ENCODE measurements around the gene ENO3. TPM values are rescaled to one million over a fixed set of nuclear protein-coding genes. Genes with fewer than 3 reads are reported as not detected.
A peak's percentile ranks its signal among the peaks of the same experiment; 100 is the strongest.

Gene ENO3
- total RNA-seq, 2 donors from 2014 or later: 90.0 to 102 TPM

GRCh38 chr17:4948166-4948930 lies 2.6 kb upstream of the ENO3 start, which contains the start of gene PFN1:
PFN1 (minus strand) TSS chr17:4948530; CDS start chr17:4948394, 136 bp downstream.
- H3K4me1 Mint-ChIP-seq (ENCODE audit: low read depth): peaks cover 53% of the 10 kb centered on the region
- H3K27ac Mint-ChIP-seq: peak within 1 kb of the TSS; percentile 93
- peak within 1 kb of the TSS; percentile 93 to 98 for H3K4me3 Mint-ChIP-seq
- peak; percentile 89 to 92 for DNase-seq
- no peaks in the 10 kb centered on the region for H3K9me3 Mint-ChIP-seq
- H3K27me3 Mint-ChIP-seq (ENCODE audit: low read depth): no peaks in the 10 kb centered on the region
- ATAC-seq (replicated peaks in 1 of 2): peak; percentile 35 to 38
- H3K36me3 Mint-ChIP-seq (ENCODE audit: insufficient read depth in 2 of 2): peaks cover 22 to 36% of the 10 kb centered on the region in 2 donors

- DNase-seq: peak; percentile 86 to 89
- Mint-ChIP-seq H3K27ac (peak overlapping the region; percentile 93), H3K4me3 (peak overlapping the region; percentile 93 to 98), H3K9me3 (no peaks in the 10 kb centered on the region), H3K4me1 (ENCODE audit: low read depth) (peaks cover 48% of the 10 kb centered on the region), H3K36me3 (ENCODE audit: insufficient read depth in 2 of 2) (peaks cover 23 to 32% of the 10 kb centered on the region in 2 donors), H3K27me3 (ENCODE audit: low read depth) (no peaks in the 10 kb centered on the region)
- ATAC-seq (replicated peaks in 1 of 2): peak; percentile 55 to 58
Observed at GRCh38 chr17:4948931-4949320, 2.0 kb upstream of the ENO3 start.

- no peak overlapping the region for H3K27ac Mint-ChIP-seq
- no peaks in the 10 kb centered on the region for H3K9me3 Mint-ChIP-seq
- peak overlapping the region; percentile 93 to 98 for H3K4me3 Mint-ChIP-seq
- H3K4me1 Mint-ChIP-seq (ENCODE audit: low read depth): peaks cover 42% of the 10 kb centered on the region
- H3K36me3 Mint-ChIP-seq (ENCODE audit: insufficient read depth in 2 of 2): peaks cover 18 to 28% of the 10 kb centered on the region in 2 donors
- DNase-seq (peak; percentile 81 to 86), ATAC-seq (replicated peaks in 1 of 2) (peak; percentile 39 to 43)
- H3K27me3 Mint-ChIP-seq (ENCODE audit: low read depth): no peaks in the 10 kb centered on the region
Observed at GRCh38 chr17:4949321-4950074, 1.4 kb upstream of the ENO3 start.

- no peaks in the 10 kb centered on the region for H3K27me3 Mint-ChIP-seq (ENCODE audit: low read depth)
- ATAC-seq (replicated peaks in 1 of 2) (peak; percentile 17 to 25), DNase-seq (peak; percentile 43 to 59)
- H3K27ac Mint-ChIP-seq: peak overlapping the region; percentile 95
- peaks cover 35% of the 10 kb centered on the region for H3K4me1 Mint-ChIP-seq (ENCODE audit: low read depth)
- peaks cover 16 to 22% of the 10 kb centered on the region in 2 donors for H3K36me3 Mint-ChIP-seq (ENCODE audit: insufficient read depth in 2 of 2)
- no peaks in the 10 kb centered on the region for H3K9me3 Mint-ChIP-seq
- peak overlapping the region; percentile 89 to 90 for H3K4me3 Mint-ChIP-seq
Observed at GRCh38 chr17:4950075-4950745, 709 bp upstream of the ENO3 start.

GRCh38 chr17:4951486-4951885 lies 567 bp downstream of the ENO3 start:
- Mint-ChIP-seq H3K27ac (peak overlapping the region; percentile 95), H3K27me3 (ENCODE audit: low read depth) (no peaks in the 10 kb centered on the region), H3K9me3 (no peaks in the 10 kb centered on the region)

GRCh38 chr17:4953451-4953961 lies 2.6 kb downstream of the ENO3 start:
- Mint-ChIP-seq H3K9me3 (no peaks in the 10 kb centered on the region), H3K27me3 (ENCODE audit: low read depth) (no peaks in the 10 kb centered on the region), H3K4me1 (ENCODE audit: low read depth) (peaks cover 28% of the 10 kb centered on the region), H3K4me3 (no peak overlapping the region), H3K36me3 (ENCODE audit: insufficient read depth in 2 of 2) (peaks cover 1 to 6% of the 10 kb centered on the region in 2 donors), H3K27ac (no peak overlapping the region)
- ATAC-seq (replicated peaks in 1 of 2) (no peak), DNase-seq (no peak)

More at GRCh38 chr17:4951486-4951885, 567 bp downstream of the ENO3 start:
- DNase-seq (no peak), ATAC-seq (replicated peaks in 1 of 2) (no peak)
- H3K36me3 Mint-ChIP-seq (ENCODE audit: insufficient read depth in 2 of 2): peaks cover 7 to 11% of the 10 kb centered on the region in 2 donors
- H3K4me3 Mint-ChIP-seq: peak overlapping the region; percentile 89 to 90
- peaks cover 29% of the 10 kb centered on the region for H3K4me1 Mint-ChIP-seq (ENCODE audit: low read depth)

- DNase-seq: no peak
Observed at GRCh38 chr17:4955091-4955490, 4.2 kb downstream of the ENO3 start.

GRCh38 chr17:4956493-4957061 lies 5.7 kb downstream of the ENO3 start:
- no peak overlapping the region for H3K4me3 Mint-ChIP-seq
- no peaks in the 10 kb centered on the region for H3K9me3 Mint-ChIP-seq
- no peaks in the 10 kb centered on the region for H3K27me3 Mint-ChIP-seq (ENCODE audit: low read depth)
- no peak overlapping the region for H3K27ac Mint-ChIP-seq
- ATAC-seq (replicated peaks in 1 of 2): peak; percentile 10 to 22
- H3K36me3 Mint-ChIP-seq (ENCODE audit: insufficient read depth in 2 of 2): peaks cover 1 to 6% of the 10 kb centered on the region in 2 donors
- H3K4me1 Mint-ChIP-seq (ENCODE audit: low read depth): peaks cover 14% of the 10 kb centered on the region
- DNase-seq: no peak

More at GRCh38 chr17:4955091-4955490, 4.2 kb downstream of the ENO3 start:
- Mint-ChIP-seq H3K4me1 (ENCODE audit: low read depth) (peaks cover 28% of the 10 kb centered on the region), H3K4me3 (no peak overlapping the region), H3K36me3 (ENCODE audit: insufficient read depth in 2 of 2) (peaks cover 1 to 6% of the 10 kb centered on the region in 2 donors), H3K27me3 (ENCODE audit: low read depth) (no peaks in the 10 kb centered on the region), H3K27ac (no peak overlapping the region), H3K9me3 (no peaks in the 10 kb centered on the region)
- ATAC-seq (replicated peaks in 1 of 2): no peak

- Mint-ChIP-seq H3K9me3 (no peaks in the 10 kb centered on the region), H3K4me1 (ENCODE audit: low read depth) (peaks cover 10% of the 10 kb centered on the region), H3K27me3 (ENCODE audit: low read depth) (no peaks in the 10 kb centered on the region)
Observed at GRCh38 chr17:4958102-4958501, 7.2 kb downstream of the ENO3 start.

GRCh38 chr17:4959261-4959965 lies 8.5 kb downstream of the ENO3 start:
- peak in 1 of 2 donors; percentile 8 for ATAC-seq (replicated peaks in 1 of 2)
- no peak overlapping the region for H3K27ac Mint-ChIP-seq

More at GRCh38 chr17:4958102-4958501, 7.2 kb downstream of the ENO3 start:
- peaks cover 1 to 5% of the 10 kb centered on the region in 2 donors for H3K36me3 Mint-ChIP-seq (ENCODE audit: insufficient read depth in 2 of 2)
- no peak overlapping the region for H3K4me3 Mint-ChIP-seq
- no peak for DNase-seq
- ATAC-seq (replicated peaks in 1 of 2): no peak
- no peak overlapping the region for H3K27ac Mint-ChIP-seq

GRCh38 chr17:4960279-4960922 lies 9.5 kb downstream of the ENO3 start:
- Mint-ChIP-seq H3K36me3 (ENCODE audit: insufficient read depth in 2 of 2) (peaks cover 4 to 9% of the 10 kb centered on the region in 2 donors), H3K27me3 (ENCODE audit: low read depth) (no peaks in the 10 kb centered on the region), H3K4me3 (no peak overlapping the region), H3K9me3 (peaks cover 0 to 1% of the 10 kb centered on the region in 2 donors), H3K4me1 (ENCODE audit: low read depth) (peaks cover 15% of the 10 kb centered on the region), H3K27ac (no peak overlapping the region)
- ATAC-seq (replicated peaks in 1 of 2) (peak in 1 of 2 donors; percentile 11), DNase-seq (no peak)

More at GRCh38 chr17:4959261-4959965, 8.5 kb downstream of the ENO3 start:
- Mint-ChIP-seq H3K4me1 (ENCODE audit: low read depth) (peaks cover 10% of the 10 kb centered on the region), H3K4me3 (no peak overlapping the region), H3K9me3 (no peaks in the 10 kb centered on the region), H3K27me3 (ENCODE audit: low read depth) (no peaks in the 10 kb centered on the region), H3K36me3 (ENCODE audit: insufficient read depth in 2 of 2) (peaks cover 0 to 3% of the 10 kb centered on the region in 2 donors)
- DNase-seq: no peak

Measured in activated T-cell treated with anti-CD3 and anti-CD28 coated beads, Interleukin-2, amount 50 U/mL, for 72 hours (primary cell).